Endometrium (tissue), 2 donors: ENCODE measurements around the gene TMEM123.

Experiments
- FAIRE-seq: peaks from 2 replicates; lab custom pipeline; 2012; peaks lifted over from hg19 to GRCh38; lab: Jason Lieb, UNC
- donor health status: control.
- donor health status: control.

Gene TMEM123

DNA sequence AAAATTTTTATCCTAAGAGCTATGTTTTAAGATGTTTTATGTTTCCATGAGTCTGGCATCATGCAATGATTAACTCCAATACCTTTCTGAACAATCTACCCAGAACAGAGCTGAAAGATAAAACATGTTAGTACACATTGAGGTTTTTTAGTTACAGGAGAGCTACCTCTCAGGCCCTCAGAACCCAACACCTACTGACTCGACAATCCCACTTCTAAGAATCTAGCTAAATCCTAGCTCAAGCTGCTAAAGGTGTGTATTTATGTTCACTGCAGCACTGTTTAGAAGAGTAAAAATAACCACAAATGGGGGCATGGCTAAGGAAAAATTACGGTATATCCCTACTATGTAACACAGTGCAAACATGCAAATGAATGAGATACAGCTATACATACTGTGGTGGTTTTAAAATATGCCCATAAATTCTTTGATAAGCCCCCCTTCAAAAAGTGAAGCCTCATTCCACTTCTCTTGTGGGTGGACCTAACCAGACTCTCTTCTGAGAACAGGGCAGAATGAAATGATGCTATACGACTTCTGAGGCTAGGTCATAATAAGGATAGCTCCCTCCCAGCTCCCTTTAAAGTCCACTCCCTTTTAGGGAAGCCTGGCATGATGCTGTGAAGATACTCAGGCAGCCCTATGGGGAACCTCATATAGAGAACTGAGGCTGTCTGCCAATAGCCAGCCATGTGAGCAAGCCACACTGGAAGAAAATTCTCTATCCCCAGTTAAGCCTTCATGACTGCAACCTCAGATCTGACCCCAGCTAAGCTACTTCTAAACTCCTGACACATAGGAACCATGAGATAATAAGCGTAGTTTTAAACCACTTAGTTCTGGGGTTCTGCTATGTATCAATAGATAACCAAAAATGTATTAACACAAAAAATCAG is 29.5 kb downstream of the TMEM123 start:
- FAIRE-seq = no peak

- no peak for FAIRE-seq
These were observed 31.3 kb downstream of the TMEM123 start for GRCh38 chr11:102421261-102421660.

DNA sequence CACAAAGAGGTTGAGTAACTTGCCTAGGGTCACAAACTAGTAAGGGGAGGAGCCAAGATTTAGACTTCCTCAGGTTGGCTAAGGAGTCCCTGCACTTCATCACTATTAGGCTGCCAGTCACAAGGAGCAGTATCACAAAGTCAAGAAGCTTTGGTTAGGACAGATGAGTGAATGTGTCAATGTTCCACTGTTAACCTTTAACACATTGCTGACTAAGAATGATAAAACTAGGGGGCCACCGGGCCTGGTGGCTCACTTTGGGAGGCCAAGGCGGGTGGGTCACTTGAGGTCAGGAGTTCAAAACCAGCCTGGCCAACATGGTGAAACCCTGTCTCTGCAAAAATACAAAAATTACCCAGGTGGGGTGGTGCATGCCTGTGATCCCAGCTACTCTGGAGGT is 32.0 kb downstream of the TMEM123 start:
- no peak for FAIRE-seq

GRCh38 chr11:102419181-102419580 is 33.4 kb downstream of the TMEM123 start:
- no peak for FAIRE-seq

DNA sequence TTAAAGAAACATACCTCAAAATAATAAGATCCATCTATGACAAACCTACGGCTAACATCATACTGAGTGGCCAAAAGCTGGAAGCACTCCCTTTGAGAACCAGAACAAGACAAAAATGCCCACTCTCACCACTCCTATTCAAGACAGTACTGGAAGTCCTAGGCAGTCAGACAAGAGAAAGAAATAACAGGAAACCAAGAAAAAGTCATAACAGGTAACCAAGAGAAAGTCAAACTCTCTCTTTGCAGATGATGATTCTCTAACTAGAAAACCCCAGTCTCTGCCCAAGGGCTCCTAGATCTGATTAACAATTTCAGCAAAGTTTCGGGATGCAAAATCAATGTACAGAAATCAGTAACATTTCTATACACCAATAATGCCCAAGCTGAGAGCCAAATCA is 35.6 kb downstream of the TMEM123 start:
- no peak for FAIRE-seq

DNA sequence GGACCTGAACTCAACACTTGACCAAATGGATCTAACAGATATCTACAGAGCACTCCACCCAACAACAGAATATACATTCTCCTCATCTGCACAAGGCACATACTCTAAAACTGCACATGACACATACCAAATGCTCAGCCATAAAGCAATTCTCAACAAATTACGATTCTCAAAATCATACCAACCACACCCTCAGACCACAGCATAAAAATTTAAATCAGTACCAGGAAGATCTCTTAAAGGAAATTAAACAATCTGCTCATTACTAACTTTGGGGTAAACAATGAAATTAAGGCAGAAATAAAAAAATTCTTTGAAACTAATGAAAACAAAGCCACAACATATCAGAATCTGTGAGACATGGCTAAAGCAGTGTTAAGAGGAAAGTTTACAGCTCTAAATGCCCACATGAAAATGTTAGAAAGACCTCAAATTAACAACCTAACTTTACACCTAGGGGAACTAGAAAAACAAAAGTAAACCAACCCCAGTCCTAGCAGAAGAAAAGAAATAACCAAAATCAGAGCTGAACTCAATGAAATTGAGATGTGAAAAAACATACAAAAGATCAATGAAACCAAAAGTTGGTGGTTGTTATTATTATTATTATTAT is 37.2 kb downstream of the TMEM123 start:
- FAIRE-seq = no peak

- no peak for FAIRE-seq
These were observed 38.0 kb downstream of the TMEM123 start for GRCh38 chr11:102414559-102414958.

- no peak for FAIRE-seq
These were observed 39.1 kb downstream of the TMEM123 start for GRCh38 chr11:102413497-102413896.

DNA sequence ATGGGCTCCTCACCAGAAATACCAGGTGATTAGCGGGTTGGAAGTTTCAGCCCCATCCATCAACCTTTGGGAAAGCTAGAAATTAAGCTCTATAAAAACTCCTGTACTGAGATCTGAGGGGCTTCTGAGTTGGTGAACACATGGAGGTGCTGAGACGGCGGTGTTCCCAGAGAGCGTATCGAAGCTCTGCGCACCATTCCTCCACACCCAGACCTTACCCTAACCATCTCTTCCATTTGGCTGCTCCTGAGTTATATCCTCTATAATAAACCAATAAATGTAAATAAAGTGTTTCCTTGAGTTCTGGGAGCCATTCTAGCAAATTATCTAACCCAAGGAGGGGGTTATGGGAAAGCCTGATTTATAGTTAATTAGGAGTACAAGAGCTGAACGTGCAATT is 41.4 kb downstream of the TMEM123 start:
- FAIRE-seq = no peak

- FAIRE-seq = no peak
These were observed 42.2 kb downstream of the TMEM123 start for GRCh38 chr11:102410382-102410784.

DNA sequence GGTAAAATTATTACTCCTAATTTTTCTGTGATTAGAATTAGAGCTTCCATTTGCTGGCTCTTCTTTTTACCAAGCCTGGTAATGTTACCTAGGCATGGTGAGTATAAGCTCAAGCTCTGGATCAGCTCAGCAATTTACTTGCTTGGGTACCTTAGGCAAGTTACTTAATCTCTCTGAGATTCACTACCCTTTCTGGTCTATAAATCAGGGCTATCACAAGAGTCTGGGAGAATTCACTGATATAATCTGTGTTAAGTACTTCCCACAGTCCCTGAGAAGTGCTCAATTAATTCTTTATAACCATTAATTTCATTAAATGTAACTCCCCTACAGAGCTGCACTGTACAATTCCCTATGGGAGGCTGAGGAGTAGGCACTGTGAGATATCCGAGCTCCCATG is 44.2 kb downstream of the TMEM123 start:
- no peak for FAIRE-seq

DNA sequence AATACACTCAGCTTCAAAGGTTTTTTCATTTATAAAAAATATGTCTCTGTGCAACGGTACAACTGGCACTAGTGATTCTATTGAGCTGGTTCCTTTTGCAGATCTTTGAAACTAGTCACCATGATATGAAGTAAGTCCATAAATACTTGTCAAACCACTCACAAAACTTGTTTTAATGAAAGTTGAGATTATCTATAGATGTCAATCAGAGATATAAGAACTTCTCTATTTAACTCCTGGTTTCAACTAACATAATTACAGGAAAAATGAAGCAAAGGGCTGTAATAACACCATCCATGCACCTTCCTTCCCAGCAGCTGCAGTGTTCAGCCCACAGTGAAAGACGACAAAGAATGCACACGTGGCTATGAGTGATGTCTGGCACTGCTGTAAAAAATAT is 44.7 kb downstream of the TMEM123 start:
- FAIRE-seq = no peak

GRCh38 chr11:102406099-102406498 is 46.5 kb downstream of the TMEM123 start:
- FAIRE-seq = no peak

DNA sequence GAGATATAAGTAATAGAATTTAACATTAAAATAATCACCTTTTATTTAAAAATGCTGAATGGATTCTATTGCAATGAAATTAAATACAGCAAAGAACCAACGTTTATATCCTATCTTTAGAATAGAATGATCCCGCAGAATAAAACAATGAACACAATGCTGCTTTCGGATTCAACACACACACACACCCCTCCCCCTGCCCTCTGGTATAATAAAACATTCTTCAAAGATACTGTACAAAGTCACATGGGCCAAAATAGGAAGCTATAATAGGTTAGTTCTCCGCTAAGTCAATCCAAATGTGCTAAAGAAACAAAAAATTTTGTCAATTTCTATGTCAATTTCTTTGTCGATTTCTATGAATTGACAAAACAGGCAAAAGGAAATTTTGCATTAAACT is 47.1 kb downstream of the TMEM123 start:
- FAIRE-seq = no peak

GRCh38 chr11:102402548-102402947 is 50.0 kb downstream of the TMEM123 start:
- no peak for FAIRE-seq

GRCh38 chr11:102401905-102402304 is 50.7 kb downstream of the TMEM123 start:
- no peak for FAIRE-seq

DNA sequence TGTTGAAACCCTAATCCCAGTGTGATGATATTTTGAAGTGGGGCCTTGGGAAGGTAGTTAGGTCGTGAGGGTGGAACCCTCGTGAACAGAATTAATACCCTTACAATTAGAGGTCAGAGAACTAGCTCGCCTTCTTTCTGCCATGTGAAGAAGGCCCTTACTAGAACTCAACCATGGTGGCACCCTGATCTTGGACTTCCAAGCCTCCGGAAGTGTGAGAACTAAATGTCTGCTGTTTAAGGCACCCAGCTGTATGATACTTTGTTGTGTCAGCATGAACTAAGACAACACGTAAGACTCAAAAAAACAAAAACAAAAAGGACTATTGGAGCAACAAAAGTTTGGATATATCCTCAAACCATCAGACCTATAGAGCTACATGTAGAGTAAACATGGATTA is 52.0 kb downstream of the TMEM123 start:
- FAIRE-seq = no peak

- no peak for FAIRE-seq
These were observed 53.4 kb downstream of the TMEM123 start for GRCh38 chr11:102399189-102399588.

DNA sequence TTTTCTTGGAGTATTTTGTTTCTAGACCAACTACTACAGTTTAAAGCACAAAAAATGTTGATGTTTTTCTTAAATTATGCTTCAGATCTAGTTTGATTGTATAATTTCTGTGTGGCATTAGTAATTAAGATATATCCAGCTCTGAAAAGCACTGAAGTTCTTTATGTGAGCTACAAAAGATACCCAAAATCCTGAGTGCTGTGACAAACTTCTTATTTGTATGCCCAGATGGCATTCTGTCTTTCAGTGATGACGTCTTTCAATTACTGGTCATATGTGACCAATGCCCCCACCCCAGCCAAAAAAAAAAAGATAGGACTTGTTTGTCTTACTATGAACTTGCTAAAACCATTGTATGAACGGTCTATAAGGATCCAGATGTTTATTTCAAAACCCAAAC is 54.3 kb downstream of the TMEM123 start:
- FAIRE-seq = no peak

DNA sequence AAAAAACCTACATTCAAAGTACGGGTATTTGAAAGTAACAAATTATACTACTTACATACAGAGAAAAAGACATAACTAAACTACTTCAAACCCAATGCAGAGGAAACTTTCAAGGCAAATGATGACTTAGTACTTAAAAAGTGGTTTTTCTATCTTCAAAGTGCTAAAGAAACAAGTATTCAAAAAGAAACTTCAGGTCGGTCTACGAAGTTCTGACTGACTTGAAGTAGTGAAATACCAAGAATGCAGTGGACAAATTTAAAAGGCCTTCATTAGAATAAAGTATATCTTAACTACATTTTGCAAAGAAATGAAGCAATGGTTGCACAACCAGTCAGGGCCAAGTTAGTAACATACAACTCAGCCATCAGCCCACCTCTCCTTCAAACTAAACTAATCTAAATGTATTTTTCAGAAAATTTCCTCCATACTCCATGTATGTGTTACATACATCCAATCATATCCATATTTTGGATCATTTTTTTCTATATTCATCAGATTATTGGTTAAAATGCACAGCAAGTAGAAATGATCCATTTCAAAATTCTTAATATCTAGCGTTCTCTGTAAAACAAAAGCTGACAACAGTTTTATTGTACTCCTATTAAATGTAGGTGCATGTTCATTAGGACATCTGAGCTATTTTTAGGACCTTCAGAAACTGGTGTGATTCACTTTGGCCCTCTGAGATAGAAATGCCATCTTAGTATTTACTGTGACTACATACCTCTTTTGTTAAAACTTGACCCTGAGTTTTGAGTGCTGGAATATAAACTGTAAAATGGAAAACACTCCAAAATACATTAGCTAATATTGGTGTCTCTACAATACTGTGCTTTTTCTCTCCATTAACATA is 55.6 kb downstream of the TMEM123 start:
- FAIRE-seq = no peak

DNA sequence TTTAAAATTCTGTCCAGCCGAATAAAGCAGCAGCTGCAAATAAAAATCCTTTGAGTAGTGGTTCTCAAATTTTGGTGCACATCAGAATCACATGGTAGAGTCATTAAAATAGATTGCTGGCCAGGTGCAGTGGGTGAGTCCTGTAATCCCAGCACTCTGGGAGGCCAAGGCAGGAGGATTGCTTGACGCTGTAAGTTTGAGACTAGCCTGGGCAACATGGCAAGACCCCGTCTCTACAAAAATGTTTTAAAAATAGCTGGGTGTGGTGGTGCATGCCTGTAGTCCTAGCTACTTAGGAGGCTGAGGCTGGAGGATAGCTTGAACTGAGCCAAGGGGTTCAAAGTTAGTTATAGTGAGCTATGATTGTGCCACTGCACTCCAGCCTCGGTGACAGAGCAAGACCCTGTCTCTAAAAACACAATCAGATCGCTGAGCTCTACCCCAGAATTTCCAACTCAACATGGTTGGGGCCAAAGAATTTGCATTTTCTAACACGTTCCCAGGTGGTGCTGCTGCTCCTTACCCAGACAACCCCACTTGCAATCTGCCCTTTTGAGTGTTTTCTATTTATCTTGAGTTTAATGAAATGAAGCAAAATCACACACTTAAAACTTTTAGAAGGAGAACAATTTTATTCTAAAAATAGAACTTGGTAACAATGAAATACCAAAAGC is 56.7 kb downstream of the TMEM123 start:
- no peak for FAIRE-seq

GRCh38 chr11:102393272-102393730 is 59.3 kb downstream of the TMEM123 start:
- no peak for FAIRE-seq
